Uterus (tissue), 4 donors: ENCODE results near the gene RANBP10. TPM values are rescaled to one million over a fixed set of nuclear protein-coding genes. Genes with fewer than 3 reads are reported as not detected.
"Not testable (repeated sequence)": the region's sequence is repeated elsewhere in the genome, so short reads cannot be mapped to it uniquely, and the experiment has no call there.

Experiments
- DNase-seq, 2 donors: peaks; one replicate each; pipeline ENCODE4 v3.0.0-alpha.2; 2019 to 2020
- H3K27ac ChIP-seq, 2 donors: fragments of 200-600 bp; sonication (generic); 1 replicate in 1 of 2; 2 replicates in 1 of 2; pipeline ENCODE4 v1.5.1; 2016 to 2018
- H3K27me3 ChIP-seq, 2 donors: fragments of 200-600 bp; sonication (generic); one replicate each; pipeline ENCODE4 v1.5.1; 2018 to 2019; ENCODE audit warnings: control low read depth in 1 of 2
- H3K36me3 ChIP-seq, 2 donors: fragments of 200-600 bp; sonication (generic); one replicate each; pipeline ENCODE4 v1.5.1; 2019; ENCODE audit warnings: control low read depth in 1 of 2
- H3K4me1 ChIP-seq, 2 donors: fragments of 200-600 bp; sonication (generic); one replicate each; pipeline ENCODE4 v1.5.1; 2018 to 2019; ENCODE audit warnings: control low read depth in 1 of 2
- H3K4me3 ChIP-seq, 2 donors: fragments of 200-600 bp; sonication (generic); 1 replicate in 1 of 2; 2 replicates in 1 of 2; pipeline ENCODE4 v1.5.1; 2018 to 2019; ENCODE audit warnings: mild to moderate bottlenecking in 1 of 2
- H3K9me3 ChIP-seq, 2 donors: fragments of 200-600 bp; sonication (generic); one replicate each; pipeline ENCODE4 v1.5.1; 2019; ENCODE audit warnings: control low read depth in 1 of 2
- POLR2A ChIP-seq, 2 donors: fragments of 450-650 bp; IDR thresholded peaks; one replicate each; pipeline ENCODE4 v1.6.1; 2016; ENCODE audit warnings: antibody characterized with exemption in 2 of 2, mild to moderate bottlenecking in 1 of 2, moderate library complexity in 1 of 2
- intact Hi-C: fragments of 100-400 bp; cut with DNase I; formaldehyde crosslinking; loops from one replicate; pipeline ENCODE4 v1.15.1; 2023; ENCODE audit warnings: low total_unique reads
- total RNA-seq, 4 donors: library from RNA; depleted of rRNA in 3 of 4; stranded (reverse); fragments of >200 nt in 3 of 4; gene quantifications; one replicate each; pipeline versions ENCODE4 v1.1.0 to v1.2.4, GENCODE V29; 2014 to 2023
- TF ChIP-seq, protein P1 (sequence below), 4 experiments: fragments of 200-600 bp in 2 of 4; fragments of 450-650 bp in 2 of 4; sonication (generic) in 2 of 4; IDR thresholded peaks; one replicate each; pipeline ENCODE4 v1.5.1; 2016 to 2019; ENCODE audit warnings: antibody characterized with exemption in 4 of 4, mild to moderate bottlenecking in 2 of 4, moderate library complexity in 1 of 4
- donor health status: DM: yes; HTN: yes; CAD: no.

RANBP10 gene
- total RNA-seq, 4 donors from 2014 or later: 4.9 to 22.7 (median 8.5) TPM

GRCh38 chr16:67701420-67701819 lies 104.9 kb downstream of the RANBP10 start:
- TF ChIP-seq POLR2A (IDR thresholded peaks at IDR 0.05): no peak
- TF ChIP-seq, protein P1, sequence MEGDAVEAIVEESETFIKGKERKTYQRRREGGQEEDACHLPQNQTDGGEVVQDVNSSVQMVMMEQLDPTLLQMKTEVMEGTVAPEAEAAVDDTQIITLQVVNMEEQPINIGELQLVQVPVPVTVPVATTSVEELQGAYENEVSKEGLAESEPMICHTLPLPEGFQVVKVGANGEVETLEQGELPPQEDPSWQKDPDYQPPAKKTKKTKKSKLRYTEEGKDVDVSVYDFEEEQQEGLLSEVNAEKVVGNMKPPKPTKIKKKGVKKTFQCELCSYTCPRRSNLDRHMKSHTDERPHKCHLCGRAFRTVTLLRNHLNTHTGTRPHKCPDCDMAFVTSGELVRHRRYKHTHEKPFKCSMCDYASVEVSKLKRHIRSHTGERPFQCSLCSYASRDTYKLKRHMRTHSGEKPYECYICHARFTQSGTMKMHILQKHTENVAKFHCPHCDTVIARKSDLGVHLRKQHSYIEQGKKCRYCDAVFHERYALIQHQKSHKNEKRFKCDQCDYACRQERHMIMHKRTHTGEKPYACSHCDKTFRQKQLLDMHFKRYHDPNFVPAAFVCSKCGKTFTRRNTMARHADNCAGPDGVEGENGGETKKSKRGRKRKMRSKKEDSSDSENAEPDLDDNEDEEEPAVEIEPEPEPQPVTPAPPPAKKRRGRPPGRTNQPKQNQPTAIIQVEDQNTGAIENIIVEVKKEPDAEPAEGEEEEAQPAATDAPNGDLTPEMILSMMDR (IDR thresholded peaks at IDR 0.05): no peak
- Histone ChIP-seq H3K4me3 (no peak overlapping the region), H3K27ac (no peak overlapping the region), H3K27me3 (no peaks in the 10 kb centered on the region), H3K4me1 (peaks cover 0 to 4% of the 10 kb centered on the region in 2 donors), H3K9me3 (no peaks in the 10 kb centered on the region), H3K36me3 (no peaks in the 10 kb centered on the region)
- DNase-seq: no peak
- intact Hi-C loops: no loop called here

DNA sequence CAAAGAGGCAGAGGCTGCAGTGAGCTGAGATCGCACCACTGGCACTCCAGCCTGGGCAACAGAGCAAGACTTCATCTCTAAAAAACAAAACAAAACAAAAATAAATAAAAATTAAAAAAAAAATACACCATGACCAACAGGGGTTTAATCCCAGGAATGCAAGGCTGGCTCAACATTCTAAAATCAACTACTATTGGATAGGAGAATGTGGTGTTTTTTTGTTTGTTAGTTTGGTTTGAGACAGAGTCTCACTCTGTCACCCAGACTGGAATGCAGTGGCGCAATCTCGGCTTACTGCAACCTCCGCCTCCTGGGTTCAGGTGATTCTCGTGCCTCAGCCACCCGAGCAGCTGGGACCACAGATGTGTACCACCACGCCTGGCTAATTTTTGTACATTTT lies 107.1 kb downstream of the RANBP10 start:
- Histone ChIP-seq H3K9me3 (no peaks in the 10 kb centered on the region), H3K27ac (no peak overlapping the region), H3K27me3 (no peaks in the 10 kb centered on the region), H3K4me3 (no peak overlapping the region), H3K4me1 (no peaks in the 10 kb centered on the region), H3K36me3 (no peaks in the 10 kb centered on the region)
- DNase-seq: no peak
- no peak for TF ChIP-seq POLR2A (IDR thresholded peaks at IDR 0.05)
- TF ChIP-seq, protein P1 (IDR thresholded peaks at IDR 0.05): no peak
- intact Hi-C loops: no loop called here

DNA sequence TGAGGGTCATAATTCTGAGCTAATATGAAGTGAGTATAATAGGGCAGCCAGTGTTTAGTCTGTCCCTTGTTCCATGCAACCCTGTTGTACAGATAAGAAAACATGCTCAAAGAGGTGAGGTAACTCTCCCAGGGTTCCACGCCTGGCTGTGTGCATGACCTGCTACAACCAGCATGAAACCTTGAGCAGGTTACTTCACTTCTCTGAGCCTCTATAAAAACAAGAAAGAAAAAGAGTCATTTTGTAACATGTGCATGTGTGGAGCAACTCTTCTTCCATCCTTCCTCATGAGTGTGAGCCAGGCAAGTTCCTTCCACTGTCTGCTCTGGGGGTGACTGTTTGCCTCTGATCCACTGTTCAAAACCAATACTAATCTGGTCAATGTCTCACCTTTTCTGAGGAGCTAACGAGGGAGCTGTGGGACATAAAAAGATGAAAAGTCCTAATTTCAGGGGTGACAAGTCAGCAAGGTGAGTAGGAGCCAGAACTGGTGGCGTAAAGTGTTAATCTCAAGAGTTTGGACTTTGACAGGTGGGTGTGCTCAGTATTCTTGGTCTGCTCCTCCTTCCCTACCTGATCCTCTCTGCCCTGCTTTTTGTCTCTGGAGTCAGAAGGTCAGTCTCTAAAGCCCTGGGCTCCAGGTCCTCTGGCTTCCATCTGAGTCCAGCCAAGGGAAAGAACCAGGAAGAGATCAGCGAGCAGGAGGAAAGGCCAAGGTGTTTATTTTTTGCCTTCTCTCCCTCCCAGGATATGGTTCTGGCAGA lies 108.8 kb downstream of the RANBP10 start:
- DNase-seq: no peak
- Histone ChIP-seq H3K27me3 (no peaks in the 10 kb centered on the region), H3K36me3 (no peaks in the 10 kb centered on the region), H3K9me3 (no peaks in the 10 kb centered on the region), H3K4me3 (no peak overlapping the region), H3K4me1 (no peaks in the 10 kb centered on the region), H3K27ac (no peak overlapping the region)
- no peak for TF ChIP-seq POLR2A (IDR thresholded peaks at IDR 0.05)
- TF ChIP-seq, protein P1 (IDR thresholded peaks at IDR 0.05): no peak
- intact Hi-C loops: no loop called here

- intact Hi-C loops: no loop called here
- no peak overlapping the region for H3K27ac ChIP-seq
- no peaks in the 10 kb centered on the region for H3K36me3 ChIP-seq
- H3K4me3 ChIP-seq: no peak overlapping the region
- no peaks in the 10 kb centered on the region for H3K9me3 ChIP-seq
- no peak for TF ChIP-seq POLR2A (IDR thresholded peaks at IDR 0.05)
- TF ChIP-seq, protein P1 (IDR thresholded peaks at IDR 0.05): no peak
- no peaks in the 10 kb centered on the region for H3K27me3 ChIP-seq
- DNase-seq: no peak
- no peaks in the 10 kb centered on the region for H3K4me1 ChIP-seq
Observed at GRCh38 chr16:67694611-67695010, 111.7 kb downstream of the RANBP10 start.

DNA sequence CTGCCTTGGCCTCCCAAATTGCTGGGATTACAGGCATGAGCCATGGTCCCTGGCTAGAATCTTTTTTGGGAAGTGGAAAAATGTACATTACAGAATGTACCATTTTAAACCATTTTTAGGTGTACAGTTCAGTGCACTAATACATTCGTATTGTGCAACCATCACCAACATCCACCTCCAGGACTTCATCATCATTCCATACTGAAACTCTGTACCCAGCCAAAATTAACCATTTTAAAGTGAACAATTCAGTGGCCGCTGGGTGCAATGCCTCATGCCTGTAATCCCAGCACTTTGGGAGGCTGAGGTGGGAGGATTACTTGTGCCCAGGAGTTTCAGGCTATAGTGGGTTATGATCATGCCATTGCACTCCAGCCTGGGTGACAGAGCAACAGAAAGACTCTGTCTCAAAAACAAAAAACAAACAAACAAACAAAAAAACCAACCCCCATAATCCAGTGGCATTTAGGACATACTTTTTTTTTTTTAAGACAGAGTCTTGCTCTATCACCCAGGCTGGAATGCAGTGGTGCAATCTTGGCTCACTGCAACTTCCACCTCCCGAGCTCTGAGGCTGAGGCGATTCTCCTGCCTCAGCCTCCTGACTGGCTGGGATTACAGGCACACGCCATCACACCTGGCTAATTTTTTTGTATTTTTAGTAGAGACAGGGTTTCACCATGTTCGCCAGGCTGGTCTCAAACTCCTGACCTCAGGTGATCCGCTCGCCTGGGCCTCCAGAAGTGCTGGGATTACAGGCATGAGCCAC lies 112.7 kb downstream of the RANBP10 start:
- H3K36me3 ChIP-seq, H3K27ac ChIP-seq, H3K4me3 ChIP-seq, H3K9me3 ChIP-seq, intact Hi-C loops, H3K4me1 ChIP-seq, H3K27me3 ChIP-seq, DNase-seq: not testable (repeated sequence)
